ENCODE data around the gene EML3. TPM values are rescaled to one million over a fixed set of nuclear protein-coding genes. Genes with fewer than 3 reads are reported as not detected.

The EML3 gene
- total and polyA plus RNA-seq, 2 of the 13 experiments (the other 11 are each of a cell fraction or from before 2014, with no cell fraction given) = 10.6 to 12.3 TPM

DNA sequence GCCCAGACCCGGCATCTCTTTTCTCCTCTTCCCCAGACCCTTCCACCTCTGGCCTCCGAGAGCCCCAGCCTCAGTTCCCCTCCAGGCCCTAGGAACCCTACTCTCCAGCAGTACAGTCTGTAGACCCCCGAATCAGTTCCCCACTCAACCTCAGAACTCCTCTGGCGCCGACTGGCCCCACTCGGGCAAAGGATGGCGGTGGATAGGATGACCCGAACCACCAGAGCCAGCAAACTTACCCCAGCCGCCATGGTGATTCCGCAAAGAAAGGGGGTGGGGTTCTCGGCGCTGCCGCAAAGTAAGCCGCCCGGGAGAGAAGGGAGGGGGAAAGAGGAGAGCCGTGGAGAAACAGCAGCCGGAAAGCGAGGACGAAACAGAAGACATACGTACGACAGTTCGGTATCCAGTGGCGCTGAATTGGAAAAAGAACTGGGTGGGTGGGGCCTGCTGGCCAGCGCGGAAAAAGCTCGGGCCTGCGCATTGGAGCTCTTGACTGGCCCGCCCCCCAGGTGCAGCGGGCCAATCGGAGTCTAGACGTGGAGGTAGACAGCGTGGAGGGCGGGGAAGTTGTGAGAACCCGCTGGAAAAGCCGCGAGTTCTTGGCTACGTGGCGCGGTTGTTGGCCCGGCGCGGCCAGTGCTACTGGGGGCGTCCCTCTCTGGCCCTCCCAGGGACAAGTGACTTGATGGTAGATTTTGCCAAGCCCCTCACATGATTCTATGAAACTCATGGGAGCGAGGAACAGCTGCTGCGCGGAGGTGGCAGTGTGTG lies 38.8 kb downstream of the EML3 start, which contains the start of gene EEF1G (continued):
- TF ChIP-seq ZNF589 (CRISPR knock-in tag; conservative IDR thresholded peaks at IDR 0.05) = no peak
- TF ChIP-seq ZNF770 (CRISPR knock-in tag; IDR thresholded peaks at IDR 0.05) = peak; percentile 54
- TF ChIP-seq NR2F6 (IDR thresholded peaks at IDR 0.05) = no peak
- no peak for TF ChIP-seq NR2F6 (CRISPR knock-in tag; IDR thresholded peaks at IDR 0.05)
- peak; percentile 32 for TF ChIP-seq ZEB1 (IDR thresholded peaks at IDR 0.05; ENCODE audit: insufficient replicate concordance, low read depth)
- no peak for TF ChIP-seq FLYWCH1 (CRISPR knock-in tag; IDR thresholded peaks at IDR 0.05)
- peak; percentile 75; the same call in 1 of the 2 replicates for TF ChIP-seq EED (CRISPR knock-in tag; IDR thresholded peaks at IDR 0.05)
- TF ChIP-seq HOXA3 (CRISPR knock-in tag; IDR thresholded peaks at IDR 0.05) = peak; percentile 14; the same call in 1 of the 2 replicates
- TF ChIP-seq CHCHD3 (CRISPR knock-in tag; IDR thresholded peaks at IDR 0.05) = no peak
- no peak for TF ChIP-seq TEAD2 (CRISPR knock-in tag; IDR thresholded peaks at IDR 0.05)
- TF ChIP-seq CCAR2 (optimal IDR thresholded peaks at IDR 0.05; ENCODE audit: low read depth, low read length) = no peak
- TF ChIP-seq ZNF556 (CRISPR knock-in tag; IDR thresholded peaks at IDR 0.05; ENCODE audit: borderline replicate concordance) = no peak
- no peak for TF ChIP-seq DNMT3B (CRISPR knock-in tag; conservative IDR thresholded peaks at IDR 0.05)
- TF ChIP-seq TFE3 (CRISPR knock-in tag; IDR thresholded peaks at IDR 0.05) = no peak
- TF ChIP-seq ZNF652 (CRISPR knock-in tag; IDR thresholded peaks at IDR 0.05; ENCODE audit: borderline replicate concordance, low read depth) = no peak
- peak; percentile 81 for TF ChIP-seq MED8 (CRISPR knock-in tag; IDR thresholded peaks at IDR 0.05; ENCODE audit: insufficient replicate concordance)
- peak; percentile 29; the same call in 1 of the 2 replicates for TF ChIP-seq ZNF317 (CRISPR knock-in tag; IDR thresholded peaks at IDR 0.05)
- no peak for TF ChIP-seq ZNF263 (CRISPR knock-in tag; IDR thresholded peaks at IDR 0.05)
- TF ChIP-seq, protein P1, sequence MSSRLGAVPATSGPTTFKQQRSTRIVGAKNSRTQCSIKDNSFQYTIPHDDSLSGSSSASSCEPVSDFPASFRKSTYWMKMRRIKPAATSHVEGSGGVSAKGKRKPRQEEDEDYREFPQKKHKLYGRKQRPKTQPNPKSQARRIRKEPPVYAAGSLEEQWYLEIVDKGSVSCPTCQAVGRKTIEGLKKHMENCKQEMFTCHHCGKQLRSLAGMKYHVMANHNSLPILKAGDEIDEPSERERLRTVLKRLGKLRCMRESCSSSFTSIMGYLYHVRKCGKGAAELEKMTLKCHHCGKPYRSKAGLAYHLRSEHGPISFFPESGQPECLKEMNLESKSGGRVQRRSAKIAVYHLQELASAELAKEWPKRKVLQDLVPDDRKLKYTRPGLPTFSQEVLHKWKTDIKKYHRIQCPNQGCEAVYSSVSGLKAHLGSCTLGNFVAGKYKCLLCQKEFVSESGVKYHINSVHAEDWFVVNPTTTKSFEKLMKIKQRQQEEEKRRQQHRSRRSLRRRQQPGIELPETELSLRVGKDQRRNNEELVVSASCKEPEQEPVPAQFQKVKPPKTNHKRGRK (CRISPR knock-in tag; IDR thresholded peaks at IDR 0.05) = no peak
- TF ChIP-seq, protein P2, sequence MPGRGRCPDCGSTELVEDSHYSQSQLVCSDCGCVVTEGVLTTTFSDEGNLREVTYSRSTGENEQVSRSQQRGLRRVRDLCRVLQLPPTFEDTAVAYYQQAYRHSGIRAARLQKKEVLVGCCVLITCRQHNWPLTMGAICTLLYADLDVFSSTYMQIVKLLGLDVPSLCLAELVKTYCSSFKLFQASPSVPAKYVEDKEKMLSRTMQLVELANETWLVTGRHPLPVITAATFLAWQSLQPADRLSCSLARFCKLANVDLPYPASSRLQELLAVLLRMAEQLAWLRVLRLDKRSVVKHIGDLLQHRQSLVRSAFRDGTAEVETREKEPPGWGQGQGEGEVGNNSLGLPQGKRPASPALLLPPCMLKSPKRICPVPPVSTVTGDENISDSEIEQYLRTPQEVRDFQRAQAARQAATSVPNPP (CRISPR knock-in tag; IDR thresholded peaks at IDR 0.05) = no peak
- TF ChIP-seq SP2 (CRISPR knock-in tag; IDR thresholded peaks at IDR 0.05) = peak; percentile 78

Measured in HepG2 (cell line).